GM18909 (cell line): Measurements from ENCODE around the gene GALNT14.

Experiments
- ATAC-seq: cut with Tn5 transposase; IDR thresholded peaks from one replicate; pipeline ENCODE4 v1.9.1; 2021; ENCODE audit warnings: mild to moderate bottlenecking; ENCODE audit not compliant: unreplicated experiment, poor library complexity

GALNT14 gene

GRCh38 chr2:30985493-30986230 lies 152.6 kb downstream of the GALNT14 start:
- no peak for ATAC-seq

- ATAC-seq = no peak
Observed at GRCh38 chr2:30984148-30984547, 154.1 kb downstream of the GALNT14 start.

- ATAC-seq = no peak
Observed at GRCh38 chr2:30981510-30981909, 156.7 kb downstream of the GALNT14 start.

- no peak for ATAC-seq
Observed at GRCh38 chr2:30981096-30981495, 157.1 kb downstream of the GALNT14 start.

GRCh38 chr2:30979822-30980245 lies 158.4 kb downstream of the GALNT14 start:
- no peak for ATAC-seq

GRCh38 chr2:30978854-30979253 lies 159.4 kb downstream of the GALNT14 start:
- ATAC-seq = no peak

GRCh38 chr2:30978044-30978443 lies 160.2 kb downstream of the GALNT14 start:
- no peak for ATAC-seq

GRCh38 chr2:30975156-30975555 lies 163.1 kb downstream of the GALNT14 start:
- no peak for ATAC-seq

GRCh38 chr2:30974554-30974953 lies 163.7 kb downstream of the GALNT14 start:
- no peak for ATAC-seq

- ATAC-seq = no peak
Observed at GRCh38 chr2:30974092-30974491, 164.1 kb downstream of the GALNT14 start.

GRCh38 chr2:30971231-30972025 lies 166.8 kb downstream of the GALNT14 start:
- ATAC-seq = no peak

GRCh38 chr2:30968660-30969397 lies 169.4 kb downstream of the GALNT14 start:
- ATAC-seq = no peak

GRCh38 chr2:30966786-30967185 lies 171.5 kb downstream of the GALNT14 start:
- ATAC-seq = no peak

GRCh38 chr2:30965022-30965531 lies 173.2 kb downstream of the GALNT14 start:
- no peak for ATAC-seq

- no peak for ATAC-seq
Observed at GRCh38 chr2:30964334-30965005, 173.8 kb downstream of the GALNT14 start.

GRCh38 chr2:30963184-30963583 lies 175.1 kb downstream of the GALNT14 start:
- ATAC-seq = no peak

- ATAC-seq = no peak
Observed at GRCh38 chr2:30960213-30960612, 178.0 kb downstream of the GALNT14 start.

- no peak for ATAC-seq
Observed at GRCh38 chr2:30959653-30960052, 178.6 kb downstream of the GALNT14 start.

- no peak for ATAC-seq
Observed at GRCh38 chr2:30958918-30959265, 179.3 kb downstream of the GALNT14 start.

- ATAC-seq = no peak
Observed at GRCh38 chr2:30958193-30958917, 179.9 kb downstream of the GALNT14 start.
